HCT116 (cell line): Measurements from ENCODE around the gene RAPGEF2. TPM values are rescaled to one million over a fixed set of nuclear protein-coding genes. Genes with fewer than 3 reads are reported as not detected.

Source experiments
- ATAC-seq: fragments of 200-7000 bp; cut with Tn5 transposase; 2 replicates; pipeline ENCODE4 v1.9.1; 2020; ENCODE audit warnings: mild to moderate bottlenecking, moderate library complexity
- BruUV-seq: library from RNA; stranded (reverse); fragments of 400-500 nt; replicated peaks from 2 replicates; lab custom pipeline; 2021; lab: Mats Ljungman, UMichigan
- CTCF ChIA-PET: fragments of 300-600 bp; sonication (Branson Sonifier 250); formaldehyde crosslinking; loops from one replicate; lab custom pipeline; 2021; ENCODE audit warnings: antibody characterized with exemption; lab: Charles Lee
- POLR2A ChIA-PET: fragments of 300-600, 350-600 bp; sonication (Branson Sonifier 250); formaldehyde crosslinking; loops from one replicate; lab custom pipeline; 2021; ENCODE audit warnings: antibody characterized with exemption; lab: Charles Lee
- RAD21 ChIA-PET, 2 experiments: fragments of 300-600 bp; sonication (Branson Sonifier 250); formaldehyde crosslinking; loops; one replicate each; lab custom pipeline; 2023; ENCODE audit warnings: low total read pairs in 2 of 2; ENCODE audit not compliant: uncharacterized antibody in 2 of 2, unreplicated experiment in 2 of 2, low non-redundant PET in 1 of 2; lab: Charles Lee
- DNase-seq: peaks from one replicate; pipeline ENCODE4 v3.0.0-alpha.2; 2010; ENCODE audit warnings: low read depth, low spot score
- H2AFZ ChIP-seq: fragments of 200-600 bp; shearing (Covaris generic), sonication (generic); 2 replicates; pipeline ENCODE4 v1.6.1; 2017; ENCODE audit warnings: low read depth, mixed run types, mixed read lengths, antibody characterized with exemption, low read length; ENCODE audit not compliant: poor library complexity, severe bottlenecking
- H3K27ac ChIP-seq: 2 replicates; pipeline ENCODE4 v1.5.1; 2012; ENCODE audit warnings: low read depth, low read length
- H3K27me3 ChIP-seq: fragments of 200-600 bp; sonication (generic); 2 replicates; pipeline ENCODE4 v1.6.1; 2016; ENCODE audit warnings: mixed run types, low read length, mixed read lengths; ENCODE audit not compliant: insufficient read depth
- H3K36me3 ChIP-seq, 2 experiments: fragments of 200-500 bp in 1 of 2; fragments of 200-600 bp in 1 of 2; sonication (Bioruptor generic) in 1 of 2; sonication (generic) in 1 of 2; 2 replicates each; pipeline versions ENCODE4 v1.5.1 to v1.6.1; 2014 to 2016; ENCODE audit warnings: low read length in 2 of 2, inconsistent platforms in 1 of 2, mixed read lengths in 1 of 2, mixed run types in 1 of 2; ENCODE audit not compliant: insufficient read depth in 2 of 2, control insufficient read depth in 1 of 2
- H3K4me1 ChIP-seq, 2 experiments: fragments of 200-600 bp in 1 of 2; sonication (generic) in 1 of 2; 2 replicates each; pipeline versions ENCODE4 v1.5.1 to v1.6.1; 2012 to 2017; ENCODE audit warnings: low read length in 2 of 2, inconsistent platforms in 1 of 2, mild to moderate bottlenecking in 1 of 2, mixed read lengths in 1 of 2, mixed run types in 1 of 2, moderate library complexity in 1 of 2; ENCODE audit not compliant: insufficient read depth in 2 of 2, control insufficient read depth in 1 of 2
- H3K4me2 ChIP-seq: fragments of 200-600 bp; sonication (generic); 2 replicates; pipeline ENCODE4 v1.6.1; 2017; ENCODE audit warnings: mixed run types, low read length, mixed read lengths
- H3K4me3 ChIP-seq, 2 experiments: fragments of 200-600 bp in 1 of 2; sonication (generic) in 1 of 2; replicated peaks in 1 of 2; 2 replicates each; pipeline ENCODE4 v1.5.1; 2011 to 2016; ENCODE audit warnings: low read length in 2 of 2, control low read depth in 1 of 2, low read depth in 1 of 2, mild to moderate bottlenecking in 1 of 2, mixed read lengths in 1 of 2, mixed run types in 1 of 2
- H3K79me2 ChIP-seq: fragments of 200-600 bp; sonication (generic); 2 replicates; pipeline ENCODE4 v1.6.1; 2017; ENCODE audit warnings: mild to moderate bottlenecking, mixed run types, low read length, moderate library complexity, mixed read lengths; ENCODE audit not compliant: insufficient read depth
- H3K9ac ChIP-seq: fragments of 200-600 bp; sonication (generic); 2 replicates; pipeline ENCODE4 v1.6.1; 2016; ENCODE audit warnings: low read length, mixed read lengths
- H3K9me2 ChIP-seq: fragments of 200-600 bp; sonication (generic), shearing (Covaris generic); 2 replicates; pipeline ENCODE4 v1.6.1; 2017; ENCODE audit warnings: mixed run types, mild to moderate bottlenecking, moderate library complexity; ENCODE audit not compliant: insufficient read depth
- H3K9me3 ChIP-seq, 2 experiments: fragments of 200-500 bp in 1 of 2; fragments of 200-600 bp in 1 of 2; sonication (Bioruptor generic) in 1 of 2; sonication (generic) in 1 of 2; 2 replicates each; pipeline ENCODE4 v1.6.1; 2014 to 2017; ENCODE audit warnings: low read length in 2 of 2, mixed read lengths in 2 of 2, inconsistent platforms in 1 of 2, low read depth in 1 of 2, mild to moderate bottlenecking in 1 of 2, mixed run types in 1 of 2, moderate library complexity in 1 of 2; ENCODE audit not compliant: control insufficient read depth in 1 of 2, insufficient read depth in 1 of 2
- H4K20me1 ChIP-seq: fragments of 200-600 bp; sonication (generic), shearing (Covaris generic); 2 replicates; pipeline ENCODE4 v1.6.1; 2017; ENCODE audit warnings: mixed run types, mild to moderate bottlenecking, moderate library complexity; ENCODE audit not compliant: insufficient read depth
- ATF3 ChIP-seq: IDR thresholded peaks from 2 replicates; pipeline ENCODE4 v1.6.1; 2012
- CEBPB ChIP-seq: IDR thresholded peaks from 2 replicates; pipeline ENCODE4 v1.6.1; 2012; ENCODE audit warnings: low read depth
- CTCF ChIP-seq, 3 experiments: fragments of 200-600 bp in 1 of 3; sonication (generic) in 1 of 3; IDR thresholded peaks in 2 of 3; conservative IDR thresholded peaks in 1 of 3; 2 replicates each; pipeline ENCODE4 v1.5.1; 2012 to 2017; ENCODE audit warnings: low read depth in 2 of 3, low read length in 2 of 3, antibody characterized with exemption in 1 of 3, borderline replicate concordance in 1 of 3, control low read depth in 1 of 3, mild to moderate bottlenecking in 1 of 3, mixed read lengths in 1 of 3, mixed run types in 1 of 3, moderate library complexity in 1 of 3; ENCODE audit not compliant: insufficient read depth in 1 of 3
- EGR1 ChIP-seq: IDR thresholded peaks from 2 replicates; pipeline ENCODE4 v1.6.1; 2012; ENCODE audit warnings: low read depth
- FOSL1 ChIP-seq: IDR thresholded peaks from 2 replicates; pipeline ENCODE4 v1.6.1; 2012; ENCODE audit warnings: low read depth
- JUND ChIP-seq: IDR thresholded peaks from 2 replicates; pipeline ENCODE4 v1.6.1; 2012
- MAX ChIP-seq: IDR thresholded peaks from 2 replicates; pipeline ENCODE4 v1.6.1; 2012
- POLR2A ChIP-seq: IDR thresholded peaks from 2 replicates; pipeline ENCODE4 v1.7.0; 2011; ENCODE audit warnings: borderline replicate concordance; ENCODE audit not compliant: insufficient read depth, insufficient read length; ENCODE audit errors: extremely low read depth
- REST ChIP-seq: IDR thresholded peaks from 2 replicates; pipeline ENCODE4 v1.6.1; 2012; ENCODE audit warnings: low read depth
- SIN3A ChIP-seq: IDR thresholded peaks from 2 replicates; pipeline ENCODE4 v1.6.1; 2012; ENCODE audit warnings: low read depth
- SP1 ChIP-seq: IDR thresholded peaks from 2 replicates; pipeline ENCODE4 v1.6.1; 2012; ENCODE audit warnings: low read depth
- SRF ChIP-seq: IDR thresholded peaks from 2 replicates; pipeline ENCODE4 v1.6.1; 2012; ENCODE audit warnings: low read depth
- TCF7L2 ChIP-seq: IDR thresholded peaks from 2 replicates; pipeline ENCODE4 v1.7.0; 2011; ENCODE audit warnings: borderline replicate concordance, inconsistent platforms; ENCODE audit not compliant: insufficient read depth, insufficient read length; ENCODE audit errors: extremely low read depth
- YY1 ChIP-seq: IDR thresholded peaks from 2 replicates; pipeline ENCODE4 v1.6.1; 2011; ENCODE audit warnings: low read length, low read depth, moderate library complexity, mild to moderate bottlenecking; ENCODE audit not compliant: insufficient replicate concordance; ENCODE audit errors: extremely low read depth
- ZFX ChIP-seq: fragments of 450-650 bp; IDR thresholded peaks from 2 replicates; pipeline ENCODE4 v1.6.1; 2017
- ZNF274 ChIP-seq: fragments of 200-500 bp; sonication (Bioruptor generic); IDR thresholded peaks from 2 replicates; pipeline ENCODE4 v1.6.1; 2014; ENCODE audit warnings: mild to moderate bottlenecking, low read depth, low read length, inconsistent platforms
- intact Hi-C: fragments of 100-400 bp; cut with micrococcal nuclease; formaldehyde crosslinking; loops from 2 replicates; pipeline ENCODE4 v1.10.0; 2022
- total RNA-seq: library from RNA; stranded (reverse); gene quantifications from one replicate; pipeline ENCODE4 v1.2.1, GENCODE V29; 2021; ENCODE audit not compliant: unreplicated experiment

RAPGEF2 gene
- total RNA-seq, 1 experiment from 2014 or later: 21.2 TPM

- no TSS peak for BruUV-seq
- Histone ChIP-seq H3K27ac (no peak overlapping the region), H3K4me3 (no peak overlapping the region), H4K20me1 (no peaks in the 10 kb centered on the region), H3K27me3 (no peaks in the 10 kb centered on the region), H3K36me3 (no peaks in the 10 kb centered on the region), H3K4me1 (no peaks in the 10 kb centered on the region)
- ATAC-seq (no peak), DNase-seq (no peak)
- RAD21 ChIA-PET: no interaction called here
- TF ChIP-seq FOSL1 (no peak), CTCF (IDR thresholded peaks at IDR 0.05 in 2 of 3, conservative IDR thresholded peaks at IDR 0.05 in 1 of 3; ENCODE audit: borderline replicate concordance in 1 of 3, insufficient read depth in 1 of 3, low read depth in 2 of 3, low read length in 2 of 3) (no peak), SIN3A (no peak), SRF (no peak), TCF7L2 (no peak), CEBPB (no peak), YY1 (no peak), ATF3 (no peak), REST (no peak), MAX (no peak), ZNF274 (no peak), ZFX (no peak), JUND (no peak), POLR2A (no peak), EGR1 (no peak), SP1 (no peak)
- TF ChIP-seq, all 23 proteins: peak for 0
- H3K9me2 ChIP-seq: no peaks in the 10 kb centered on the region
- POLR2A ChIA-PET: no interaction called here
- CTCF ChIA-PET: no interaction called here
- no peak overlapping the region for H3K9ac ChIP-seq
- intact Hi-C loops: no loop called here
- no peak overlapping the region for H3K4me2 ChIP-seq
- H2AFZ ChIP-seq: no peak overlapping the region
- no peaks in the 10 kb centered on the region for H3K9me3 ChIP-seq
- 0 out of 2 replicates have a peak, but pooled peaks cover 2% of the 10 kb centered on the region for H3K79me2 ChIP-seq
Observed at GRCh38 chr4:159319027-159319426, 216.1 kb downstream of the RAPGEF2 start.
